ENCODE measurements around the gene IL10RA.

IL10RA gene

DNA sequence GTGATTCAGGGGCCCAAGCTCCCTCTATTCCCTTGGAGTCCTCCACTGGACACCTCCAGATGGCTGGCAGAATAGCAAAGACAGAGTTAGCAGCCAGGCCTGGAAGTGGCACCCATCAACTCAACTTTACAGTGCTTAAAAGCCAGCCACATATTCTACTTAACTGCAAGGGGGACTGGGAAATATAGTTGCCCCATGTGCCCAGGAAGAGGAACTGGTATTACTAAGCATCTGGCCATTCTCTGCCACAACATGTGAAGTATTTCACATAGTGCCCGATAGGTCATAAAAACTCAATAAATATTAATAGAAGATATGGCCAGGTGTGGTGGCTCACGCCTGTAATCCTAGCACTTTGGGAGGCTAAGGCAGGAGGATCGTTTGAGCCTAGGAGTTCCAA, 5.5 kb upstream of the IL10RA start:
- no peak overlapping the region for H3K4me3 ChIP-seq (ENCODE audit: low read length)
- TF ChIP-seq CTCF (conservative IDR thresholded peaks at IDR 0.05; ENCODE audit: low read depth, low read length) = no peak
- no peak for DNase-seq (ENCODE audit: low read depth)

DNA sequence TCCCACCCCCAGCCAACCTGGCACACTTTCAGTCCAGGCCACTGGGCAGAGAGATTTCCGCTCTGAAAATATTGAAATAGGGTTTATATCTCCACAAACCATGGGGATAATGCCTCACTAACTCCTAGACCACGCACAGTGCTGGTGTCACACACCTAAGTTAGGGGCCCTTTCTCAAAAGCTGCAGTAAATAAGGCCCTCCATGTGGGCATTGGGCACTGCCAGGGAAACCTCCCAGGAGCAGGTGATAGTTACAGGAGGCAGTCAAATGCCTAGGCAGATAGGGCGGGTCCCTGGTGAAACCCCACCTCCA, 3.1 kb upstream of the IL10RA start:
- no peak for TF ChIP-seq CTCF (conservative IDR thresholded peaks at IDR 0.05; ENCODE audit: low read depth, low read length)
- no peak overlapping the region for H3K4me3 ChIP-seq (ENCODE audit: low read length)
- no peak for DNase-seq (ENCODE audit: low read depth)

DNA sequence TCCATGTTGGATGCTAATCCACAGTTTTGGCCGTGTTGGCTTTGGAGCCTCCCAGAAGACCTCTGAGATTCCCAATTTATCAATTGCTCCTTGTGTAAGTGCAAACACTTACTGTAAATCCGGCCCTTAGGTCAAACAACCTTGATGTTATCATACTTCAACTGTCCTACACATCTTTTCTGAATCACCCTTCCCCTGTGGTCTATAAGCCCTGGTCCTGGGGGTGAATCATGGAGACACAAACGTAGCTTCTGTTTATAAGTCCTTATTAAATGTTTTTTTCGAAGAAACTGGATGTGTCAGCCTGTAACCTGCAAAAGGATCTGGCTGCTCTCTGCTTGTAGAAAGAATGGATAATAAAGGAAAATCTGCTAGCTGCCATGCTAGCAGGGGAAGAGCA, 1.7 kb upstream of the IL10RA start:
- no peak overlapping the region for H3K4me3 ChIP-seq (ENCODE audit: low read length)
- TF ChIP-seq CTCF (conservative IDR thresholded peaks at IDR 0.05; ENCODE audit: low read depth, low read length) = no peak
- DNase-seq (ENCODE audit: low read depth) = no peak

DNA sequence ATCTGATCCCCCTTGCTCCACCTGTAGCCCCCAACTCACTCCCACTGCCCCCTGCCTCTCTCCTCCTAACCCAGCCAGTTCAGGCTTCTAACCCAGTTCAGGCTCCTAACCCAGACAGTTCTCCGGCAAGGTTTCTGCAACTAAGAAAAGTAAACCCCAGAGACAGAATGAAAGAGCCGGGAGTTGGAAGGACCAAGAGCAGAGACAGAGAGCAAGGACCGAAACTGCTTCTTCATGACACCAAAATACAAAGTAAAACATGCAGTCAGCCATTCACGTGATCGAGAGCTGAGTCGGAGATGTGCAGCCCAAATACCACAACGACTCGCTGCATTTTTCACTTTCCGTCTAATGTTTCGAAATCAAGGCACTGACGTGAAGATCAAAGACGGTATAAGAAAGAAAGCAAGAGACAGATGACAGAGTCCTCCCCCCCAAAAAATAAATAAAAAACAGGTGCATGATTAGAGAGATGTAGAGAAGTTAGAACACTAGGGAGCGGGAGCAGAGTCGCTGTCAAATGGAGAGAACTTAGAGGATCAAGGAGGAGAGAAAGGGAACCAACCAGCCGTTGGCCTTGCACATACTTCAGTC, 884 bp downstream of the IL10RA start:
- no peak for DNase-seq (ENCODE audit: low read depth)
- no peak for TF ChIP-seq CTCF (conservative IDR thresholded peaks at IDR 0.05; ENCODE audit: low read depth, low read length)
- no peak overlapping the region for H3K4me3 ChIP-seq (ENCODE audit: low read length)

GRCh38 chr11:117989351-117990102, 3.3 kb downstream of the IL10RA start:
- DNase-seq (ENCODE audit: low read depth) = no peak
- H3K4me3 ChIP-seq (ENCODE audit: low read length) = no peak overlapping the region
- TF ChIP-seq CTCF (conservative IDR thresholded peaks at IDR 0.05; ENCODE audit: low read depth, low read length) = no peak

DNA sequence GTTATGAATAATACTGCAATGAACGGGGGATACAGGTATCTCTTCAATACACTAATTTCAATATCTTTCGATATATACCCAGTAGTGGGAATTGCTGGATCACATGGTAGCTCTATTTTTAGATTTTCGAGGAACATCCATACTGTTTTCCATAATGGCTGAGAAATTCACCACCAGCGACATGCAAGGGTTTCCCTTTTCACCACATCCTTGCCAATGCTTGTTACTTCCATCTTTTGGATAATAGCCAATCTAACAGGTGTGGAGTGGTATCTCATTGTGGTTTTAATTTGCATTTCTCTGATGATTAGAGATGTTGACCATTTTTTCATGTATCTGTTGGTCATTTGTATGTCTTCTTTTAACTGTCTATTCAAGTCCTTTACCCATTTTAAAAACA, 5.9 kb downstream of the IL10RA start:
- H3K4me3 ChIP-seq (ENCODE audit: low read length) = no peak overlapping the region
- DNase-seq (ENCODE audit: low read depth) = no peak

More for the DNA sequence above, 5.9 kb downstream of the IL10RA start:
- TF ChIP-seq CTCF (conservative IDR thresholded peaks at IDR 0.05; ENCODE audit: low read depth, low read length) = no peak

Measured in retinal pigment epithelial cell (primary cell).